ENCODE data around the gene PNMA8A.

Gene PNMA8A

DNA sequence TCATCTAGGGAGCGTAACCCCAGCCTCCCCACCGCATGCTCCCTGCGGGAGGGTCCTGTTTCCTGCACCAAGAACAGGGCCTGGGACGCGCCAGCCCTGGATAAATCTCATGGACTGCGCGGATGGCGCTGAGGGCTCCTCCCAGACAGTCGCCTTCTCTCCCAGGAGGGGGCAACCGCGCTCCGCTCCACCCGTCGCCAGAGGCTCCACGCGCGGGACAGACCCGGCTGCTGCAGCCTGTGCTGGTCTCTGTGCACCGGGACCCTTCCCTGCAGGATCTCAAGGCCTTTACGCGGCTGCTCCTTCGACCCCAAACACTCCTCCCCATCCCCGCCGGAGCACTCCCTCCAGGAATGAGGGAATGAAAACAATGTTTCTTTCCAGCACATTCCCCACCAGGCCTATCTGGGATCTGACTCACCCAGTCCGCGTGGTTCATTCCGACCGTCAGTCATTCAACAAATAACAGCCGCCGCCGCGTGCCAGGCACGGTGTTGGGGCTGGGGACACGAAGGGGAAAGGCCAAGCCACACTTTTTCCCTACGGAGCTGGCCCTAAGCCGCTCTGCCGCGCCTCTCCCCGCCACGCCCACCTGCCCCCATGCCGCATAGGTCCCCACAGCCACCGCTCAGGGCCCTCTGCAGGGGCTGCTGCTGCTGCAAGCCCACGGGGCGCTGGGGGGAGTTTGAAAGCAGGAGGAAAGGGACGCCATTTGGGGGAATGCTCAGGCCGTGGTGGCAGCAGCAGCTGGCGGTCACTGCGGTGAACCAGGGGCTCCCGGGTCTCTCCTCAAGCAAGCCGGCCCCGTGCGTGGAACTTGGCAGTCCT, 18.3 kb upstream of the PNMA8A start:
- TF ChIP-seq, protein P1, sequence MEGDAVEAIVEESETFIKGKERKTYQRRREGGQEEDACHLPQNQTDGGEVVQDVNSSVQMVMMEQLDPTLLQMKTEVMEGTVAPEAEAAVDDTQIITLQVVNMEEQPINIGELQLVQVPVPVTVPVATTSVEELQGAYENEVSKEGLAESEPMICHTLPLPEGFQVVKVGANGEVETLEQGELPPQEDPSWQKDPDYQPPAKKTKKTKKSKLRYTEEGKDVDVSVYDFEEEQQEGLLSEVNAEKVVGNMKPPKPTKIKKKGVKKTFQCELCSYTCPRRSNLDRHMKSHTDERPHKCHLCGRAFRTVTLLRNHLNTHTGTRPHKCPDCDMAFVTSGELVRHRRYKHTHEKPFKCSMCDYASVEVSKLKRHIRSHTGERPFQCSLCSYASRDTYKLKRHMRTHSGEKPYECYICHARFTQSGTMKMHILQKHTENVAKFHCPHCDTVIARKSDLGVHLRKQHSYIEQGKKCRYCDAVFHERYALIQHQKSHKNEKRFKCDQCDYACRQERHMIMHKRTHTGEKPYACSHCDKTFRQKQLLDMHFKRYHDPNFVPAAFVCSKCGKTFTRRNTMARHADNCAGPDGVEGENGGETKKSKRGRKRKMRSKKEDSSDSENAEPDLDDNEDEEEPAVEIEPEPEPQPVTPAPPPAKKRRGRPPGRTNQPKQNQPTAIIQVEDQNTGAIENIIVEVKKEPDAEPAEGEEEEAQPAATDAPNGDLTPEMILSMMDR (IDR thresholded peaks at IDR 0.05; ENCODE audit: low read length) = no peak
- TF ChIP-seq EZH2 (IDR thresholded peaks at IDR 0.05; ENCODE audit: borderline replicate concordance, low read length) = no peak
- Histone ChIP-seq H3F3A (ENCODE audit: insufficient read depth, low read length) (no peaks in the 10 kb centered on the region), H3K4me1 (ENCODE audit: insufficient read depth, low read length, severe bottlenecking) (no peaks in the 10 kb centered on the region), H3K27ac (ENCODE audit: low read depth, low read length, poor library complexity, severe bottlenecking) (no peak overlapping the region), H3K9me2 (ENCODE audit: low read depth, low read length) (no peaks in the 10 kb centered on the region), H3K4me2 (ENCODE audit: low read length) (no peak overlapping the region), H3K36me3 (ENCODE audit: insufficient read depth, low read length) (no peaks in the 10 kb centered on the region), H3K4me3 (ENCODE audit: low read depth, low read length, poor library complexity, severe bottlenecking) (no peak overlapping the region), H3K9me3 (ENCODE audit: low read length) (no peaks in the 10 kb centered on the region), H3K27me3 (ENCODE audit: insufficient read depth, low read length) (0 out of 2 replicates have a peak, but pooled peaks cover 5% of the 10 kb centered on the region), H3K9ac (ENCODE audit: low read length) (no peak overlapping the region), H2AFZ (ENCODE audit: low read length) (no peak overlapping the region), H3K79me2 (ENCODE audit: insufficient read depth, low read length) (no peaks in the 10 kb centered on the region), H4K20me1 (ENCODE audit: insufficient read depth, low read length) (no peaks in the 10 kb centered on the region)

DNA sequence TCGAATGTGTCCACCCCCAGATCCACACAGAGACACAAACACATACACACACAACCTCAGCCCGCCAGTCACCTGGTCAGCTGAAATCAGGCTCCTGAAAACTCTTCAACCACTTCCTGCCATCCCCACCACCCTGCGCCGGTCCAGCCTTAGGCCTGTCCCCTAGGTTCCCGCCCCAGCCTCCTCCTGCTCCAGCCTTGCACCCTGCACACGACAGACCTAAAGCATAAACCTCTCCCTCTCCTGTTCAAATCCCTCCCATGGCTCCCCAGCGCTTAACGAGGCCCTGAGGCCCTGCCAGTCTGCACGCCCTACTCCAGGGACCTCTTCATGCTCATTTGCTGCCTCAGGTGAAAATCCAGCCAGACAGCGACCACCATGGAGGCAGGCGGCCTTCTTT, 17.2 kb upstream of the PNMA8A start:
- Histone ChIP-seq H3K9ac (ENCODE audit: low read length) (no peak overlapping the region), H4K20me1 (ENCODE audit: insufficient read depth, low read length) (no peaks in the 10 kb centered on the region), H3K9me2 (ENCODE audit: low read depth, low read length) (no peaks in the 10 kb centered on the region), H3K79me2 (ENCODE audit: insufficient read depth, low read length) (no peaks in the 10 kb centered on the region), H3K4me1 (ENCODE audit: insufficient read depth, low read length, severe bottlenecking) (no peaks in the 10 kb centered on the region), H3K4me2 (ENCODE audit: low read length) (no peak overlapping the region), H3K36me3 (ENCODE audit: insufficient read depth, low read length) (no peaks in the 10 kb centered on the region), H3K27ac (ENCODE audit: low read depth, low read length, poor library complexity, severe bottlenecking) (no peak overlapping the region), H3K9me3 (ENCODE audit: low read length) (no peaks in the 10 kb centered on the region), H2AFZ (ENCODE audit: low read length) (no peak overlapping the region), H3K4me3 (ENCODE audit: low read depth, low read length, poor library complexity, severe bottlenecking) (no peak overlapping the region), H3F3A (ENCODE audit: insufficient read depth, low read length) (no peaks in the 10 kb centered on the region), H3K27me3 (ENCODE audit: insufficient read depth, low read length) (0 out of 2 replicates have a peak, but pooled peaks cover 6% of the 10 kb centered on the region)
- TF ChIP-seq, protein P1 (IDR thresholded peaks at IDR 0.05; ENCODE audit: low read length) = no peak
- no peak for TF ChIP-seq EZH2 (IDR thresholded peaks at IDR 0.05; ENCODE audit: borderline replicate concordance, low read length)

DNA sequence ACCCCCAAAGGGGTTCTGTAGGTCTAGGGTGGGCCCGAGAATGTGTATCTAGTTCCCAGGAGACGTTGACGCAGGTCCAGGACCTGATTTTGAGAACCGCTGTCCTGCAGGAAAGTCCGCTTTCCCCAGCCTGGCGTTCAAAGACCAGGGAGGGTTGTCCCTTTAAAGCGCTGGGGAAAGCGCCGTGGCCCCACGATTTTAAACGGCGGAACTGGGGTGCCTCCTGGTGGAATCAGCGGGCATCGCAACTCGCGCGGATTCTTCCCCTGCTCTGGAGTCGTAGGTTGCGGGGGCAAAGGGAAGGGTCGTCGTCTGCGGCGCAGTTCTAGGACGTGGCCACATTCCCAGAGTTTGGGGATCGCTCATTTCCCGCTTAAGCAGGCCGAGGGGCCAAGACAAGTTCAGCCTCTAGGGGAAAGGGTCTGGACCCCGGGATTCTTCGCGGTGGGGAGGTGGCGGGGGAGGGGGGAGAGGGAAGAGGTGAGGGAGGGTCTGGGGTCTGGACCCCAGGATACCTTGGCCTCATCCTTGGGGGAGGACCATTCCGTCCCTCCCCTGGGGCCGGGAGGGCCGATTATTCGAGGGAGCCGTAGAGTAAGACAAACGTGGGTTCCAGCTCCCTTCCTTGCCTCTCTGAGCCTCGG, 16.6 kb upstream of the PNMA8A start:
- no peaks in the 10 kb centered on the region for H3K79me2 ChIP-seq (ENCODE audit: insufficient read depth, low read length)
- H3K9me2 ChIP-seq (ENCODE audit: low read depth, low read length) = no peaks in the 10 kb centered on the region
- H4K20me1 ChIP-seq (ENCODE audit: insufficient read depth, low read length) = no peaks in the 10 kb centered on the region
- no peak for TF ChIP-seq EZH2 (IDR thresholded peaks at IDR 0.05; ENCODE audit: borderline replicate concordance, low read length)
- TF ChIP-seq, protein P1 (IDR thresholded peaks at IDR 0.05; ENCODE audit: low read length) = peak; percentile 84
- H3K27me3 ChIP-seq (ENCODE audit: insufficient read depth, low read length) = 0 out of 2 replicates have a peak, but pooled peaks cover 10% of the 10 kb centered on the region
- H2AFZ ChIP-seq (ENCODE audit: low read length) = no peak overlapping the region
- no peak overlapping the region for H3K4me2 ChIP-seq (ENCODE audit: low read length)
- H3K4me3 ChIP-seq (ENCODE audit: low read depth, low read length, poor library complexity, severe bottlenecking) = no peak overlapping the region
- H3K4me1 ChIP-seq (ENCODE audit: insufficient read depth, low read length, severe bottlenecking) = no peaks in the 10 kb centered on the region
- H3K27ac ChIP-seq (ENCODE audit: low read depth, low read length, poor library complexity, severe bottlenecking) = no peak overlapping the region
- no peaks in the 10 kb centered on the region for H3K36me3 ChIP-seq (ENCODE audit: insufficient read depth, low read length)
- H3K9me3 ChIP-seq (ENCODE audit: low read length) = no peaks in the 10 kb centered on the region
- no peaks in the 10 kb centered on the region for H3F3A ChIP-seq (ENCODE audit: insufficient read depth, low read length)
- H3K9ac ChIP-seq (ENCODE audit: low read length) = no peak overlapping the region
